Tibial nerve (tissue), 4 donors: Measurements from ENCODE around the gene SLMAP. TPM values are rescaled to one million over a fixed set of nuclear protein-coding genes. Genes with fewer than 3 reads are reported as not detected.

Source experiments
- DNase-seq, 2 donors: peaks; one replicate each; pipeline ENCODE4 v3.0.0-alpha.2; 2019; ENCODE audit warnings: low spot score in 2 of 2
- H3K27ac ChIP-seq, 4 donors: fragments of 200-600 bp; sonication (generic) in 3 of 4; one replicate each; pipeline ENCODE4 v1.5.1; 2017 to 2019; ENCODE audit warnings: mild to moderate bottlenecking in 1 of 4
- H3K27me3 ChIP-seq, 2 donors: fragments of 200-600 bp; sonication (generic) in 1 of 2; one replicate each; pipeline versions ENCODE4 v1.5.1 to v1.6.0; 2017 to 2019
- H3K36me3 ChIP-seq, 3 donors: fragments of 200-600 bp; sonication (generic); one replicate each; pipeline ENCODE4 v1.5.1; 2018 to 2019
- H3K4me1 ChIP-seq, 4 donors: fragments of 200-600 bp; sonication (generic) in 3 of 4; one replicate each; pipeline ENCODE4 v1.5.1; 2017 to 2019
- H3K4me3 ChIP-seq, 4 donors: fragments of 200-600 bp; sonication (generic) in 3 of 4; one replicate each; pipeline ENCODE4 v1.5.1; 2017 to 2019; ENCODE audit warnings: mild to moderate bottlenecking in 1 of 4, moderate library complexity in 1 of 4
- H3K9me3 ChIP-seq, 4 donors: fragments of 200-600 bp; sonication (generic) in 3 of 4; one replicate each; pipeline ENCODE4 v1.5.1; 2017 to 2019
- CTCF ChIP-seq, 5 experiments: fragments of 200-600 bp in 3 of 5; fragments of 450-650 bp in 2 of 5; sonication (generic) in 3 of 5; IDR thresholded peaks; one replicate each; pipeline ENCODE4 v1.5.1; 2016 to 2019; ENCODE audit warnings: antibody characterized with exemption in 5 of 5, mild to moderate bottlenecking in 3 of 5, moderate library complexity in 2 of 5
- EP300 ChIP-seq, 2 donors: sonication (generic); formaldehyde crosslinking; IDR thresholded peaks; one replicate each; pipeline ENCODE4 v1.6.1; 2017; ENCODE audit warnings: antibody characterized with exemption in 2 of 2, mild to moderate bottlenecking in 1 of 2
- POLR2A ChIP-seq, 2 donors: fragments of 450-650 bp; IDR thresholded peaks; one replicate each; pipeline ENCODE4 v1.6.1; 2017; ENCODE audit warnings: antibody characterized with exemption in 2 of 2, mild to moderate bottlenecking in 2 of 2, moderate library complexity in 2 of 2
- WGBS, 2 donors: methylation state at CpG; one replicate each; pipeline ENCODE4 v1.1.5; 2018; 5-methylcytosine and 5-hydroxymethylcytosine counted together
- total RNA-seq, 4 donors: library from RNA; depleted of rRNA; stranded (reverse); fragments of >200 nt; gene quantifications; one replicate each; pipeline ENCODE4 v1.1.0, GENCODE V29; 2016

The SLMAP gene
- total RNA-seq, 4 donors from 2014 or later, result 66.6 to 101 (median 87.4) TPM

- 93% methylated on average over 9 of the region's 9 CpGs for WGBS, 2 donors
- peaks cover 0 to 19% (median 0%) of the 10 kb centered on the region in 4 donors for H3K4me1 ChIP-seq
- no peaks in the 10 kb centered on the region for H3K9me3 ChIP-seq
- no peak for TF ChIP-seq EP300 (IDR thresholded peaks at IDR 0.05)
- TF ChIP-seq CTCF (IDR thresholded peaks at IDR 0.05), result no peak
- TF ChIP-seq POLR2A (IDR thresholded peaks at IDR 0.05), result no peak
- no peak overlapping the region for H3K4me3 ChIP-seq
- no peaks in the 10 kb centered on the region for H3K27me3 ChIP-seq
- no peak for DNase-seq
- H3K27ac ChIP-seq, result no peak overlapping the region
- H3K36me3 ChIP-seq, result no peaks in the 10 kb centered on the region
Observed at GRCh38 chr3:57749542-57749941, 6.6 kb upstream of the SLMAP start.

- DNase-seq, result no peak
- Histone ChIP-seq H3K36me3 (no peaks in the 10 kb centered on the region), H3K4me1 (peaks cover 0 to 29% (median 3%) of the 10 kb centered on the region in 4 donors), H3K27ac (peak overlapping the region in 3 of 4 donors; percentile 42 to 52 (median 46)), H3K4me3 (no peak overlapping the region), H3K27me3 (no peaks in the 10 kb centered on the region), H3K9me3 (no peaks in the 10 kb centered on the region)
- TF ChIP-seq POLR2A (IDR thresholded peaks at IDR 0.05), result no peak
- TF ChIP-seq EP300 (IDR thresholded peaks at IDR 0.05), result no peak
- no peak for TF ChIP-seq CTCF (IDR thresholded peaks at IDR 0.05)
Observed at GRCh38 chr3:57752307-57752706, 3.8 kb upstream of the SLMAP start.

GRCh38 chr3:57753016-57753415 lies 3.1 kb upstream of the SLMAP start:
- Histone ChIP-seq H3K36me3 (no peaks in the 10 kb centered on the region), H3K27ac (peak overlapping the region in 1 of 4 donors; percentile 52), H3K9me3 (no peaks in the 10 kb centered on the region), H3K27me3 (no peaks in the 10 kb centered on the region), H3K4me1 (peaks cover 0 to 36% (median 9%) of the 10 kb centered on the region in 4 donors), H3K4me3 (no peak overlapping the region)
- TF ChIP-seq POLR2A (IDR thresholded peaks at IDR 0.05) (no peak), CTCF (IDR thresholded peaks at IDR 0.05) (no peak), EP300 (IDR thresholded peaks at IDR 0.05) (no peak)
- no peak for DNase-seq

GRCh38 chr3:57755368-57755675 lies 787 bp upstream of the SLMAP start:
- H3K36me3 ChIP-seq, result peaks cover 0 to 8% (median 0%) of the 10 kb centered on the region in 3 donors
- DNase-seq, result no peak
- peak overlapping the region; percentile 63 to 93 (median 80) for H3K4me3 ChIP-seq
- 0 to 5% methylated on average over 1 of the region's 1 CpG for WGBS, 2 donors
- H3K27ac ChIP-seq, result peak overlapping the region; percentile 61 to 91 (median 84)
- TF ChIP-seq POLR2A (IDR thresholded peaks at IDR 0.05), result no peak
- no peak for TF ChIP-seq CTCF (IDR thresholded peaks at IDR 0.05)
- TF ChIP-seq EP300 (IDR thresholded peaks at IDR 0.05), result no peak
- no peaks in the 10 kb centered on the region for H3K27me3 ChIP-seq
- no peaks in the 10 kb centered on the region for H3K9me3 ChIP-seq
- peaks cover 0 to 59% (median 24%) of the 10 kb centered on the region in 4 donors for H3K4me1 ChIP-seq

- Histone ChIP-seq H3K4me1 (peaks cover 0 to 61% (median 24%) of the 10 kb centered on the region in 4 donors), H3K27me3 (no peaks in the 10 kb centered on the region), H3K27ac (peak overlapping the region; percentile 61 to 91 (median 82)), H3K4me3 (peak overlapping the region; percentile 63 to 93 (median 80)), H3K9me3 (no peaks in the 10 kb centered on the region), H3K36me3 (peaks cover 0 to 11% (median 0%) of the 10 kb centered on the region in 3 donors)
- WGBS, 2 donors, result 1 to 2% methylated on average over 8 to 59 of the region's 84 CpGs
- DNase-seq, result peak in 1 of 2 donors; percentile 40
- TF ChIP-seq CTCF (IDR thresholded peaks at IDR 0.05) (no peak), EP300 (IDR thresholded peaks at IDR 0.05) (no peak), POLR2A (IDR thresholded peaks at IDR 0.05) (no peak)
Observed at GRCh38 chr3:57756528-57757401, 656 bp downstream of the SLMAP start.
